Activated CD8-positive, alpha-beta T cell treated with anti-CD3 and anti-CD28 coated beads for 36 hours (primary cell): Measurements from ENCODE around the gene ACACB. TPM values are rescaled to one million over a fixed set of nuclear protein-coding genes. Genes with fewer than 3 reads are reported as not detected.

ENCODE experiments used
- ATAC-seq: fragments of 200-7000 bp; cut with Tn5 transposase; one replicate; pipeline ENCODE4 v1.10.0; 2021; ENCODE audit warnings: mild to moderate bottlenecking, moderate library complexity
- CTCF ChIA-PET: fragments of 350-600 bp; sonication (Branson Sonifier 250); formaldehyde crosslinking; loops from one replicate; lab custom pipeline; 2021; ENCODE audit warnings: antibody characterized with exemption; lab: Charles Lee
- POLR2A ChIA-PET: fragments of 350-600 bp; sonication (Branson Sonifier 250); formaldehyde crosslinking; loops from one replicate; lab custom pipeline; 2021; ENCODE audit warnings: antibody characterized with exemption; lab: Charles Lee
- DNase-seq: peaks from one replicate; pipeline ENCODE4 v3.0.0-alpha.2; 2020
- H3K27ac Mint-ChIP-seq: one replicate; pipeline ENCODE4 v1.8.0; 2021; ENCODE audit warnings: mild to moderate bottlenecking, mixed read lengths
- H3K27me3 Mint-ChIP-seq: one replicate; pipeline ENCODE4 v1.8.0; 2021; ENCODE audit warnings: mixed read lengths
- H3K36me3 Mint-ChIP-seq: one replicate; pipeline ENCODE4 v1.8.0; 2021; ENCODE audit warnings: low read depth, mixed read lengths
- H3K4me1 Mint-ChIP-seq: one replicate; pipeline ENCODE4 v1.8.0; 2021; ENCODE audit warnings: low read depth, mixed read lengths
- H3K4me3 Mint-ChIP-seq: one replicate; pipeline ENCODE4 v1.8.0; 2021; ENCODE audit warnings: mild to moderate bottlenecking, moderate library complexity, mixed read lengths
- H3K9me3 Mint-ChIP-seq: one replicate; pipeline ENCODE4 v1.8.0; 2021; ENCODE audit warnings: mixed read lengths
- intact Hi-C: fragments of 100-400 bp; cut with micrococcal nuclease; formaldehyde crosslinking; loops from one replicate; pipeline ENCODE4 v1.10.0; 2022
- total RNA-seq, 2 experiments: library from RNA; stranded (reverse); gene quantifications; one replicate each; pipeline ENCODE4 v1.2.3, GENCODE V29; 2021
- TF ChIP-seq, protein P1 (sequence below): fragments of 200-600 bp; IDR thresholded peaks from one replicate; pipeline ENCODE4 v1.8.0; 2022; ENCODE audit warnings: antibody characterized with exemption, mild to moderate bottlenecking

Gene ACACB
- total RNA-seq, 2 experiments from 2014 or later: 8.7 to 11.2 TPM

GRCh38 chr12:109084425-109084824, 32.0 kb upstream of the ACACB start:
- ChIA-PET CTCF (interaction anchor here (0.8 kb wide), 1 partner anchor 9 kb away, joined by 4 read pairs; the partner anchor contains the start of gene ALKBH2), POLR2A (interaction anchor here (1.0 kb wide), 1 partner anchor 8 kb away, joined by 4 read pairs; no protein-coding TSS in a partner anchor)
- H3K27ac Mint-ChIP-seq: no peak overlapping the region
- no peak for DNase-seq
- no peaks in the 10 kb centered on the region for H3K27me3 Mint-ChIP-seq
- H3K4me3 Mint-ChIP-seq: no peak overlapping the region
- TF ChIP-seq, protein P1, sequence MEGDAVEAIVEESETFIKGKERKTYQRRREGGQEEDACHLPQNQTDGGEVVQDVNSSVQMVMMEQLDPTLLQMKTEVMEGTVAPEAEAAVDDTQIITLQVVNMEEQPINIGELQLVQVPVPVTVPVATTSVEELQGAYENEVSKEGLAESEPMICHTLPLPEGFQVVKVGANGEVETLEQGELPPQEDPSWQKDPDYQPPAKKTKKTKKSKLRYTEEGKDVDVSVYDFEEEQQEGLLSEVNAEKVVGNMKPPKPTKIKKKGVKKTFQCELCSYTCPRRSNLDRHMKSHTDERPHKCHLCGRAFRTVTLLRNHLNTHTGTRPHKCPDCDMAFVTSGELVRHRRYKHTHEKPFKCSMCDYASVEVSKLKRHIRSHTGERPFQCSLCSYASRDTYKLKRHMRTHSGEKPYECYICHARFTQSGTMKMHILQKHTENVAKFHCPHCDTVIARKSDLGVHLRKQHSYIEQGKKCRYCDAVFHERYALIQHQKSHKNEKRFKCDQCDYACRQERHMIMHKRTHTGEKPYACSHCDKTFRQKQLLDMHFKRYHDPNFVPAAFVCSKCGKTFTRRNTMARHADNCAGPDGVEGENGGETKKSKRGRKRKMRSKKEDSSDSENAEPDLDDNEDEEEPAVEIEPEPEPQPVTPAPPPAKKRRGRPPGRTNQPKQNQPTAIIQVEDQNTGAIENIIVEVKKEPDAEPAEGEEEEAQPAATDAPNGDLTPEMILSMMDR: no peak
- peaks cover 5% of the 10 kb centered on the region for H3K4me1 Mint-ChIP-seq
- peaks cover 2% of the 10 kb centered on the region for H3K9me3 Mint-ChIP-seq
- no peak for ATAC-seq
- peaks cover 22% of the 10 kb centered on the region for H3K36me3 Mint-ChIP-seq
- intact Hi-C loops: no loop called here

DNA sequence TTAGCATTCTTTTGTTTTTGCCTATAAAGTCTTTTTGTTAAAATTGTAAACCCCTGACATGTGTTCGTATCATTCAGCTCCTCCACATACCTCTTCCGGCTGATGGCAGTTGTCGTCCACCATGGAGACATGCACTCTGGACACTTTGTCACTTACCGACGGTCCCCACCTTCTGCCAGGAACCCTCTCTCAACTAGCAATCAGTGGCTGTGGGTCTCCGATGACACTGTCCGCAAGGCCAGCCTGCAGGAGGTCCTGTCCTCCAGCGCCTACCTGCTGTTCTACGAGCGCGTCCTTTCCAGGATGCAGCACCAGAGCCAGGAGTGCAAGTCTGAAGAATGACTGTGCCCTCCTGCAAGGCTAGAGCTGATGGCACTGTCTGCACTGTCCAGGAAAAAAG, 30.8 kb upstream of the ACACB start:
- H3K27me3 Mint-ChIP-seq: no peaks in the 10 kb centered on the region
- H3K9me3 Mint-ChIP-seq: no peaks in the 10 kb centered on the region
- ATAC-seq: no peak
- H3K4me1 Mint-ChIP-seq: peaks cover 9% of the 10 kb centered on the region
- intact Hi-C loops: no loop called here
- H3K4me3 Mint-ChIP-seq: no peak overlapping the region
- CTCF ChIA-PET: no interaction called here
- TF ChIP-seq, protein P1: no peak
- POLR2A ChIA-PET: no interaction called here
- H3K36me3 Mint-ChIP-seq: peaks cover 17% of the 10 kb centered on the region
- no peak overlapping the region for H3K27ac Mint-ChIP-seq
- no peak for DNase-seq

GRCh38 chr12:109087250-109087649, 29.1 kb upstream of the ACACB start:
- ATAC-seq (peak; percentile 61), DNase-seq (peak; percentile 27)
- ChIA-PET CTCF (interaction anchor here (1.0 to 2.2 kb wide), 5 partner anchors 10 to 203 kb away, joined by 3 to 6 read pairs (median 4); partner anchors contain the start of gene USP30), POLR2A (interaction anchor here (0.9 kb wide), 1 partner anchor 14 kb away, joined by 3 read pairs; no protein-coding TSS in a partner anchor)
- Mint-ChIP-seq H3K4me3 (no peak overlapping the region), H3K27me3 (no peaks in the 10 kb centered on the region), H3K36me3 (peaks cover 26% of the 10 kb centered on the region), H3K9me3 (no peaks in the 10 kb centered on the region), H3K27ac (peak overlapping the region; percentile 50), H3K4me1 (peaks cover 23% of the 10 kb centered on the region)
- TF ChIP-seq, protein P1: no peak
- intact Hi-C loops: no loop called here

DNA sequence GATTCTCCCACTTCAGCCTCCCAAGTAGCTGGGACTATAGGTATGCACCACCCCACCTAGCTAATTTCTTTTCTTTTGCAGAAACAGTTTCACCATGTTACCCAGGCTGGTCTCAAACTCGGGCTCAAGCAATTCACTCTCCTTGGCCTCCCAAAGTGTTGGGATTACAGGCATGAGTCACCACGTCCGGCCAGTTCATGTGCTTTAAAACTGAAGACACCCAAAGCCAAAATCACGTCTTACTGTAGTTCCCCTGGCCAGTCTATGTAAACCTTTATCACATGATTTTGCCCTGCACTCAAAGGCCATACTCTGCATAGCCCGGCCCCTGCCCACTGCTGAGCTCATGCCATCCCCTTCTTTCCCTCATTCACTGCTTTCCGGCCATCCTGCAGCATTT, 27.6 kb upstream of the ACACB start:
- ChIA-PET CTCF (interaction anchor here (1.4 kb wide), 1 partner anchor 23 kb away, joined by 5 read pairs; no protein-coding TSS in a partner anchor), POLR2A (no interaction called here)
- Mint-ChIP-seq H3K27ac (peak overlapping the region; percentile 12), H3K36me3 (peaks cover 28% of the 10 kb centered on the region), H3K9me3 (no peaks in the 10 kb centered on the region), H3K4me3 (no peak overlapping the region), H3K4me1 (peaks cover 36% of the 10 kb centered on the region), H3K27me3 (no peaks in the 10 kb centered on the region)
- TF ChIP-seq, protein P1: no peak
- intact Hi-C loops: no loop called here
- no peak for DNase-seq
- ATAC-seq: no peak

GRCh38 chr12:109089683-109090082, 26.7 kb upstream of the ACACB start:
- CTCF ChIA-PET: interaction anchor here (1.4 kb wide), 1 partner anchor 22 kb away, joined by 5 read pairs; no protein-coding TSS in a partner anchor
- DNase-seq: no peak
- H3K4me1 Mint-ChIP-seq: peaks cover 39% of the 10 kb centered on the region
- no peak overlapping the region for H3K4me3 Mint-ChIP-seq
- H3K36me3 Mint-ChIP-seq: peaks cover 28% of the 10 kb centered on the region
- no peaks in the 10 kb centered on the region for H3K27me3 Mint-ChIP-seq
- H3K9me3 Mint-ChIP-seq: no peaks in the 10 kb centered on the region
- peak overlapping the region; percentile 59 for H3K27ac Mint-ChIP-seq
- ATAC-seq: no peak
- POLR2A ChIA-PET: no interaction called here
- intact Hi-C loops: loop anchor here (5.0 to 10.0 kb wide), 2 partner anchors 207 to 455 kb away; partner anchors contain the start of genes DAO and SELPLG
- TF ChIP-seq, protein P1: no peak
